IPS DF 4.7 (cell line): ENCODE measurements around the gene SMAD3.

Experiments
- DNase-seq: peaks from one replicate; pipeline ENCODE4 v3.0.0-alpha.2; 2013; ENCODE audit warnings: low spot score; ENCODE audit errors: extremely low read depth

Gene SMAD3

GRCh38 chr15:67195305-67195704 is 129.9 kb downstream of the SMAD3 start:
- DNase-seq = no peak

GRCh38 chr15:67196222-67196621 is 130.8 kb downstream of the SMAD3 start:
- DNase-seq = no peak

GRCh38 chr15:67196672-67197363 is 131.4 kb downstream of the SMAD3 start:
- no peak for DNase-seq

GRCh38 chr15:67197364-67197695 is 131.9 kb downstream of the SMAD3 start:
- DNase-seq = no peak

GRCh38 chr15:67198157-67198754 is 132.9 kb downstream of the SMAD3 start:
- no peak for DNase-seq

GRCh38 chr15:67199391-67199790 is 134.0 kb downstream of the SMAD3 start:
- DNase-seq = no peak

- no peak for DNase-seq
Measured at GRCh38 chr15:67199881-67200763, 134.7 kb downstream of the SMAD3 start.

GRCh38 chr15:67201136-67201535 is 135.7 kb downstream of the SMAD3 start:
- DNase-seq = no peak

GRCh38 chr15:67202091-67202490 is 136.7 kb downstream of the SMAD3 start:
- DNase-seq = no peak

GRCh38 chr15:67202991-67203390 is 137.6 kb downstream of the SMAD3 start:
- no peak for DNase-seq

- DNase-seq = no peak
Measured at GRCh38 chr15:67207555-67208207, 142.3 kb downstream of the SMAD3 start.

GRCh38 chr15:67208396-67208795 is 143.0 kb downstream of the SMAD3 start:
- no peak for DNase-seq

GRCh38 chr15:67210555-67211168 is 145.3 kb downstream of the SMAD3 start:
- DNase-seq = no peak

- no peak for DNase-seq
Measured at GRCh38 chr15:67212684-67213367, 147.4 kb downstream of the SMAD3 start.

GRCh38 chr15:67215102-67215501 is 149.7 kb downstream of the SMAD3 start:
- no peak for DNase-seq

- no peak for DNase-seq
Measured at GRCh38 chr15:67216859-67217258, 151.5 kb downstream of the SMAD3 start.

GRCh38 chr15:67218428-67218827 is 153.0 kb downstream of the SMAD3 start:
- no peak for DNase-seq

GRCh38 chr15:67219288-67219687 is 153.9 kb downstream of the SMAD3 start:
- DNase-seq = no peak

- no peak for DNase-seq
Measured at GRCh38 chr15:67224889-67225288, 159.5 kb downstream of the SMAD3 start.

GRCh38 chr15:67225336-67225735 is 159.9 kb downstream of the SMAD3 start:
- DNase-seq = no peak

GRCh38 chr15:67227431-67227830 is 162.0 kb downstream of the SMAD3 start:
- no peak for DNase-seq
